ENCODE results near the gene BPHL. TPM values are rescaled to one million over a fixed set of nuclear protein-coding genes. Genes with fewer than 3 reads are reported as not detected.
"Not testable (repeated sequence)": the region's sequence is repeated elsewhere in the genome, so short reads cannot be mapped to it uniquely, and the experiment has no call there.

Gene BPHL
- polyA plus RNA-seq (ENCODE audit: insufficient read length): 35.0 TPM

DNA sequence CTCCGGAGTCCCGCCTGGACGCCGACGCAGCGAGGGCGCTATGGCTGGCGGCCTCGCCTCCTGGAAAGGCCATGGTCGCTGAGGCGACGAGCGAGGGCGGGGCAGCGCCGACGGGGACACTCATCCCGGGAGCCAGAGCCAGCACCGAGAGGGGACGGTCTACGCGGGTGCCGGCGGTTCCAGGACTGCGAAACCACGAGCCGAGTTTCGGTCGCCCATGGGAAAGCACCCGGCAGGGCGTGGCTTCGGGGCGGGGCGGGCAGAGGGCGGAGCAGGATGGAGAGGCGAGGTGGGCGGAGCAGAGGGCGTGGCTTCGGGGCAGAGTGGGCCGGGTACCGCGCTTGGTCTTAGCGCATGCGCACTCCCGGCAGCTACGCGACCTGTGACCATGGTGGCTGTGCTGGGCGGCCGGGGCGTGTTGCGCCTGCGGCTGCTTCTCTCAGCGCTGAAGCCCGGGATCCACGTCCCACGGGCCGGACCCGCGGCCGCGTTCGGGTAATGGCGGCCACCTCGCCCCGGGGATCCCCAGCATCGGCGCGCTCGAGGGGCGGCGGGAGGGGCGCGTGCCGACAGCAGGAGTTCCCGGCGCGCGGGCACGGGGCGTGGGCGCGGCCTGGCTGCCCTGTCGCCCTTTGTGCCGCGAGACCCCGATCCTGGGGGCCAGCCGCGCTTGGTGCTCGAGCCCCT lies at the start of gene BPHL:
Gene BPHL, plus strand, starts transcription at position 359 of the 687 bp plus-strand sequence. Its CDS starts 30 bp downstream, at position 389.
- peak; percentile 97 for DNase-seq

DNA sequence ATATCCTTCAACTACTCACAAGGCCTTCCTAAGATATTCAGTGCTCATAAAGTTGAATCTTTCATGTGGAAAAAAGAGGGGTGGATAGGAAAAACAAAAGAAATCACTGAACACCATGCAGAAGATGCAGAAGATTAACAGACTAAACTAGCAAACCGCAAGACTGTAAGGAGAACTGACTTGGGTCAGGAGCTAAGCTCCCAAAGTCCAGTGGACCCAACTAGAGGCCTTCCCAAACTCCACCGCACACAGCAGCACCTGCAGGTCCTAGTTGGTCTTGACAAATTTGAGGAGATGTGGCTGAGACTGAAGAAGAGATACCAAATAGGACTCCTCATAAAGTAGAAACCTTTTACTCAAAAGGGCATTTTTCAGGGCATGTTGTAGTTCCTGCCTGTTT lies 46.9 kb upstream of the BPHL start:
- no peak for DNase-seq

DNA sequence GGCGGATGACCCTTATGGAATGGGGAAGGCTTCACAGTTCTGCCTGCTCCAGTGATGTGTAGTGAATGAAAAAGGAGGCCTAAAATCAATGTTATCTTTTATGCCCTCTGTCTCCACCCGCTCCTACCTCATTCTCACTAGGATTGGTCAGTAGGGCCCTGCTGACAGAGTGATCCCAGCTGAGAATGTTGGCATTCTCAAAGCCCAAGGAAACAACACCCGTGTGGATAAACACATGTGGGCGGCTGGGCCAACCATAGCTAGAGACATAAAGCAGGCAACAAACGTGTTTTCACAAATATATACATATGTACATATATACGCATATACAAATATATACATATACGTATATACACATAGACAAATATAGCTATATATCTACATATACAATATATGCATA lies 45.7 kb upstream of the BPHL start:
- DNase-seq: no peak

GRCh38 chr6:3073382-3073781 lies 45.1 kb upstream of the BPHL start:
- no peak for DNase-seq

- no peak for DNase-seq
These were observed 42.8 kb upstream of the BPHL start for GRCh38 chr6:3075772-3076113.

DNA sequence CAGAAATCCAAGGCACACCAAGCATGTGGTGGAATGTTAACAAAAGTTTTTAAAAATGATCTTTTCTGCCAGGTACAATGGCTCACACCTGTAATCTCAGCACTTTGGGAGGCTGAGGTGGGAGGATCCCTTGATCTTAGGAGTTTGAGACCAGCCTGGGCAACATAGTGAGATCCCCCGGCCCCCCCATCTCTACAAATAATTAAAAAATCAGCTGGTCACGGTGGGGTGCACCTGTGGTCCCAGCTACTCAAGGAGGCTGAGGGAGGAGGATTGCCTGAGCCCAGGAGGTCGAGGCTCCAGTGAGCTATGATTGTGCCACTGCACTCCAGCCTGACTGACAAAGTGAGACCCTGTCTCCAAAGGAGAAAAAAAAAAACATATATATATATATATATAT lies 42.2 kb upstream of the BPHL start:
- no peak for DNase-seq

DNA sequence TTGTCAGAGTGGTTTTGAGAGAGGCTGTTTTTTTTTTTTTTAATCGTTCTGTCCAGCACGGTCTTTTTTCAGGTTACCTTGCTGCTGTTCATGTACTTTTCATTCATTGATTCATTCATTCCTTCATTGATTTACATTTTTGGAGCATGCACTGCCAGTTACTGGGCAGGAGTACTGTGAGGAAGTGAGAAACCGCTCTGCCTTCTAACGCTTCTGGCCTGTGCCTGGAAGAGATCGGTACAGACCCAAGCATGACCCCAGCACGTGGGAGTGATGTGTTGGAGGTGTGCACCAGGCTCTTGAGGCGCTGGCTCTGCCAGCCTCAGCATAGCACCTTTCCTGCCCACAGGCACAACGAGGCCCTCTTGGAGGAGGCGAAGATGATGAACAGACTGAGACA lies 41.1 kb upstream of the BPHL start:
- no peak for DNase-seq

- not testable (repeated sequence) for DNase-seq
These were observed 39.6 kb upstream of the BPHL start for GRCh38 chr6:3078952-3079351.

- no peak for DNase-seq
These were observed 38.8 kb upstream of the BPHL start for GRCh38 chr6:3079682-3080081.

DNA sequence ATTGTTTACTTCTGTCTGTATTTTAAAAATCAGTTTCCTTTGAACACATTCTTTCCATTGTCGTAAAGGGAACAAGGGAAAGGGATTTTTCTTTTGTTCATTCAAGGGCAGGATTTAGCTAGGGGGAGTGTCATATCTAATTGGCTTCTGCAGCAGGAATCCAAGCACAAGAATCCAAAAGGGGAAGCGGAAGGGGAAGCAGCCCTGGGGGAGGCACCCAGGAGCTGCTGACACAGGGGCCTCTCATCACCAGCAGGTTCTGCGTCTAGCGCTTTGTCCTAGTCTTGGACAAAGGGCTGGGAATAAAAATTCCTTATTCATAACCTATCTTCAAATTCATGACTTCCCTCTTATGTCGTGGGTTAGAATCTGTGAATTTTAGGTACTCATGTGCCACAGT lies 36.6 kb upstream of the BPHL start:
- peak; percentile 17 for DNase-seq

GRCh38 chr6:3085074-3085473 lies 33.4 kb upstream of the BPHL start:
- DNase-seq: no peak

DNA sequence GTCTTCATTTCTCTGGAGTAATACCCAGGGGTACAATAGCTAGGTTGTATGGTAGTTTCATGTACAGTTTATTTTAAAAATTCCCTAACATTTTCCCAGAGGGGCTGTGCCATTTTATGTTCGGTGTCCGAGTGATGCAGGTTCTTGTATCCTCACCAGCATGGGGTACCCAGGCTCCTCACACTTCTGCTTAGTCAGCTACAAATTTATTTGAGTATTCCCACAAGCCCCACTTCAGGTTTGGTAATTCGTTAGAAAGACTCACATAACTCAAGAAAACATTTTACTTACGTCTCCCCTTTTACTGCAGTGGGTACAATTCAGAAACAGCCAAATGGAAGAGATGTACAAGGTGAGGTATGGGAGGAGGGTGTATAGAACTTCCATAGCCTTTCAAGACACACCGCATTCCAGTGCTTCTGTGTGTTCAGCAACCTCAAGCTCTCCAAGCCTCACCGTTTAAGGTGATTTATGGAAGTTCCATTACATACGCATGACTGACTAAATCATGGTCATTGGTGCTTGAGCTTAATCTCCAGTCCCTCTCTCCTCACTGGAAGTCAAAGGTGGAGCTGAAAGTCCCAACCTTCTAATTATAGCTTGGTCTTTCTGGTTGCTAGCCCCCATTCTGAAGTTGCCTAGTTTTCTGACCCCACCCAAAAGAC lies 32.1 kb upstream of the BPHL start:
- no peak for DNase-seq

- DNase-seq: no peak
These were observed 30.1 kb upstream of the BPHL start for GRCh38 chr6:3088446-3088845.

DNA sequence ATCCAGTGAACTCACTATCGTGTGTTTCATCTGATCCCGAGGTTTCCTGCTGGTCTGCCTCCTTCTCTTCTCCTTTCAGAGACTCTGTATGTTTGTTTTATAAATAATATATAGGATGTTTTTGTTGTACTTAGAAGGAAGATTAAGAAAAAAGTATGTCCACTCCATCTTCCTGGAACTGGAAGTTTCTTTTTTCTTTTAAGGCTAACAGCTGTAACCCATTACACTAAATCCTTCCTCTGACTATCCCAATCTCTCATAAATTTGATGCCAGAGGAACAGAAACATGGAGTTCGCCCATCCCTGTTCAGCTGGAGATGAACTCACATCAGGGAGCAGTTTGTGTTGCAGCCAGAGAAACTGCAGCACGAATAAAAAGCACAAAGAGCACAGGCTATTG lies 29.5 kb upstream of the BPHL start:
- DNase-seq: peak; percentile 61

DNA sequence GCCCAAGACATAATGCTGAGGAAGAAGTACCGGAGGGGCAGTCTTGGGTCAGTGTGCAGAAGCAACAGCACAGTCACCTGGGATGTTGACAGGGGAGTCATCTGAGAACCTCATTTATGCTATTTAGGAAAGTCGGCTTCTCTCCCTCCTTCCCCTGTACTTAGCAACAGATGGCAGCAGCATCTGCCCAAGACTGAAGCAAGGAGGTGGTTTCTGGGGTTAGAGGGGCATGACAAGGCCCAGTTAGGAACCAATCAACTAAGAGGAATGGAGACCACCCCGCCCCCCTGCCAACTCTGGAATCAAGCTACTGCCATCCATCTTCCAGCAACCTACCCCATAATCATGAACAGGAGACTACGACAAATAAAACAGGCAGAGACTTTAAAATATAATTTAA lies 28.5 kb upstream of the BPHL start:
- DNase-seq: no peak

- no peak for DNase-seq
These were observed 23.7 kb upstream of the BPHL start for GRCh38 chr6:3094815-3095214.

DNA sequence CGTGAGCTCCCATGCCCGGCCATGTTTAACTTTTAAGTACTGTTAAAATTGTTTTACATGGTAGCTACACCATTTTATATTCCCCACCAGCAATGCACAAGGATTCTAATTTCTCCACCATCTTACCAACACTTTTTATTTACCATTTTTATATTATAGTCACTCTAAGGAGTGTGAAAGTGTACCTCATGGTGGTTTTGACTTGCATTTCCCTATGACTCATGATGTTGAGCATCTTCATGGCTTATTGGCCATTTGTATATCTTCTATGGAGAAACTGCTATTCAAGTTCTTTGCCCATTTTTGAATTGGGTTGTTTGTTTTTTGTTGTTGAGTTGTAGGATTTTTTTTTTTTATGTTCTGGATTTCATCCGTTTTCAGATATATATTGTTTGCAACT lies 15.6 kb upstream of the BPHL start:
- no peak for DNase-seq

DNA sequence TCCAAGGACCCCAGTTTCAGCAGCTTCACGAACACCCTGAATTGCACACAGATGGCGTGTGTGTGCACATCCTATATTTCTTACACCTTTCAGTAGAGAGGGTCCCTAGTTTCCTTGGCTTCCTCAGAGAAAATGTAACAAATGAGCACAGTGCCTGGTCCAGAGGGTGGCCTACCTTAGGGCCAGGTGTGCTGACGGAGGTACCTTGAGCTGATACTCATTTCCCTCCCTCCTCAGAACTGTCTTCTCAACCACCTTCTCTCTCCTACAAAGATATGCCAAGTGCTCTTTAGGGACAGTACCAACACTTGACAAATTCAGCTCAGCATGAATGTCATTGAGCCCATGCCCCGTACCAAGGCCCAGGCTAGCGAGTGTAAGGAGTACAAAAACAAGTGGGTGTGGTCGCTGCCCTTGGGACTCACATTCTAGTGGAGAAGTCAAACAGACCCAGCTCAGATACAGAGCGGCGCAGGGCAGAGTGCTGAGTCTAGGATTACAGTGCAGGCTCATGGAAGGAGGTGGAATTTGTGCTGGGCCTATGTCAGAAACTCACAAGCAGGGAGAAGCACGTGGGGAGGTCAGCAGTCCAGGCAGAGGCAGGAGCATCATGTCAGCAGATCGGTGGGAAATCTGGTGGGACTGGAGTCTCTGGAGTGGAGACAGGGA lies 9.6 kb upstream of the BPHL start:
- no peak for DNase-seq

- no peak for DNase-seq
These were observed 8.8 kb upstream of the BPHL start for GRCh38 chr6:3109761-3110160.

GRCh38 chr6:3114377-3114776 lies 4.1 kb upstream of the BPHL start:
- no peak for DNase-seq

DNA sequence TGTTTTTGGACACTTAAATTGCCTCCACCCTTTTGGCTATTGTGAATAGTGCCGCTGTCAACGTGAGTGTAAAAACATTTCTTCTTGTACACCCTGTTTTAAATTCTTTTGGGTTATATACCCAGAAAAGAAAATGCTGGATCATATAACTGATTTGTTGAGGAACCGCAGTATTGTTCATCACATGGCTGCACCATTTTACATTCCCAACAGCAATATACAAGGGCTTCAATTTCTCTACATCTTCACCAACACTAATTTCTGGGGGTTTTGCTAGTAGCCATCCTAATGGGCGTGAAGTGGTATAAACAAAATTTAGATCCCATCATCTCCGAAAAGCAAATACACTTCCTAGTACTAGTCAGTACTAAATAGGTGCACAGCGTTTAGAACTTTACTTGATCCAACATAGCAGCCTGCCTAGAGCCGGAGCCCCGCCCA lies 579 bp upstream of the BPHL start:
- DNase-seq: no peak

DNA sequence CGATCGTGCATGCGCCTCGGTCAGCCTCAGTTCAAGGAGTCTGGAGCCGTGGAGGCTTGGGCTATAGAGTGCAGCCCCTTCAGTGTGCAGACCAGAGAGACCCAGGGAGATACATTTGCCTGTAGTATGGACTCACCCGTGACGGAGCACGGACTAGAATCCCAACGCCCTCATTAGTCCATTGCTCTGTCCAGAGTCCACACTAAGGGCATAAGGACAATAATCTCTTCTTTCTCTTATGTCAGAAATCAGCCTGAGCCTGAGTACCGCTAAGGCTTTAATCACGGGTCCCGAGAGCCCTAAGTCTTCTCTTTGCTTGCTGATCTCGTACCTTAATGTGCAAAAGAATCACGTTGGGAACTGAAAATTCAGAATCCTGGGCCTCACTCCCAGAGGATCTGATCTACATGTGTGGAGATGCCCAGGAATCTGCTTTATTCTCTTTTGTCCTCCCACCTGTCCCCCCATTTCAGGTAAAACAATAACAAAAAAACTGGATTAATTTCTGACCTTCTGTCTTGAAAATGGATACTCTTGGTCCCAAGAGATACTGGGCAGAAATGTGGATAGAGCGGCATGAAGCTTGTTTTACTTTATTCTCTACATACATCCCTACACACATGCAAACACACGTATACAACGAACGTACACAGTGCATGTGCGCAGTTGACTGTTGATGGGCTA lies 671 bp downstream of the BPHL start:
- DNase-seq: no peak

GRCh38 chr6:3120765-3121089 lies 2.2 kb downstream of the BPHL start:
- no peak for DNase-seq

DNA sequence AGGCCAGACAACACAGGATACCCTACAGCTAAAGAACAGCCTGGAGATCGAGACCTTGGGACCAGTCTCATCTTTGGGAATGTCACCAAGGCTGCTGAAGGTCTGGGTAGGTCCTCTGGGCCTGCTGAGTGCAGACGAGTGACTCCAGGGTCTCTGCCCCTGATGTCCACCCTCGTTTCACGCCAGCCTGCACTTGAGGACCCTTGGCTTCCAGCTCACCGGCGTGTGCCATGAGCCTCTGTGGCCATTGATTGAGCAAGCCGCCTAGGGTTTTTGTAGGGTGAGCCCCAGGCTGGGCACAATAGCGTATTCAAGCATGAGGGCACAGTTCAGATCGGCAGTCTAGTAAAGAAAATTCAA lies 4.3 kb downstream of the BPHL start:
- no peak for DNase-seq

Data from hindlimb muscle (tissue), 1 donor.